Vagina (tissue), 2 donors: ENCODE results near the gene AKR1D1. TPM values are rescaled to one million over a fixed set of nuclear protein-coding genes. Genes with fewer than 3 reads are reported as not detected.
"Not testable (repeated sequence)": the region's sequence is repeated elsewhere in the genome, so short reads cannot be mapped to it uniquely, and the experiment has no call there.

ENCODE experiments used
- DNase-seq, 2 donors: peaks; one replicate each; pipeline ENCODE4 v3.0.0-alpha.2; 2017; ENCODE audit errors: extremely low spot score in 2 of 2
- H3K27ac ChIP-seq: fragments of 200-600 bp; sonication (generic); one replicate; pipeline ENCODE4 v1.5.1; 2019
- H3K27me3 ChIP-seq: fragments of 200-600 bp; sonication (generic); one replicate; pipeline ENCODE4 v1.5.1; 2019
- H3K36me3 ChIP-seq, 2 donors: fragments of 200-600 bp; sonication (generic); one replicate each; pipeline ENCODE4 v1.5.1; 2017 to 2019
- H3K4me1 ChIP-seq: fragments of 200-600 bp; sonication (generic); one replicate; pipeline ENCODE4 v1.5.1; 2019
- H3K4me3 ChIP-seq, 2 donors: fragments of 200-600 bp; sonication (generic); 1 replicate in 1 of 2; 2 replicates in 1 of 2; pipeline ENCODE4 v1.5.1; 2016 to 2019
- H3K9me3 ChIP-seq: fragments of 200-600 bp; sonication (generic); one replicate; pipeline ENCODE4 v1.5.1; 2019
- CTCF ChIP-seq, 3 experiments: fragments of 450-650 bp in 2 of 3; fragments of 200-600 bp in 1 of 3; sonication (generic) in 1 of 3; IDR thresholded peaks; one replicate each; pipeline ENCODE4 v1.5.1; 2017 to 2019; ENCODE audit warnings: antibody characterized with exemption in 3 of 3, mild to moderate bottlenecking in 2 of 3, moderate library complexity in 2 of 3
- POLR2A ChIP-seq, 2 donors: fragments of 450-650 bp; IDR thresholded peaks; one replicate each; pipeline ENCODE4 v1.6.1; 2017; ENCODE audit warnings: antibody characterized with exemption in 2 of 2, mild to moderate bottlenecking in 2 of 2, moderate library complexity in 2 of 2
- POLR2AphosphoS5 ChIP-seq, 2 donors: sonication (generic); formaldehyde crosslinking; IDR thresholded peaks; one replicate each; pipeline ENCODE4 v1.9.0; 2017; ENCODE audit warnings: antibody characterized with exemption in 2 of 2, mild to moderate bottlenecking in 2 of 2, low read depth in 1 of 2; ENCODE audit not compliant: insufficient read depth in 1 of 2
- intact Hi-C: fragments of 100-400 bp; cut with DNase I; formaldehyde crosslinking; loops from one replicate; pipeline ENCODE4 v1.15.1; 2023
- total RNA-seq: library from RNA; depleted of rRNA; stranded (reverse); fragments of >200 nt; gene quantifications from one replicate; pipeline ENCODE4 v1.2.3, GENCODE V29; 2016

Gene AKR1D1
- total RNA-seq, 1 donor from 2014 or later = not detected

DNA sequence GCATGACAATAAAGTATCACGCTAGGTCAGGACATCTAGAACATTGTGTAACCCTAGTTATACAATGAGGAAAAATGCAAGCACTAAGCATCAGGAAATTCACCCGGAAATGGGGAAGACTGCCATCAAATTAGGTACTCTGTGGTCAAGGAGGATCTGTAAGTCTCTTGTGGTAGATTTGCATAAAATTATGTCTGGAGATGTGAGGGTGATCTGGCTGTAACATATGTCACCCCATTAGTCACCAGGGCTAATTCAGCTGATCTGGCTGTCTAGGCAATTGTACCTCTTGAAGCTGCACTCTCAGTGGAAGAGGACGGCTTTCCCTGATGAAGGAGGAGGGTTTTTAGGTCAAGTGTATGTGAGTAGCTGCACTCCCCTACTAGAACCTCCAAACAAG is 14.8 kb downstream of the AKR1D1 start:
- H3K9me3 ChIP-seq = no peaks in the 10 kb centered on the region
- no peak overlapping the region for H3K27ac ChIP-seq
- TF ChIP-seq POLR2AphosphoS5 (IDR thresholded peaks at IDR 0.05; ENCODE audit: insufficient read depth in 1 of 2, low read depth in 1 of 2) (no peak), CTCF (IDR thresholded peaks at IDR 0.05) (no peak), POLR2A (IDR thresholded peaks at IDR 0.05) (no peak)
- no peak overlapping the region for H3K4me3 ChIP-seq
- H3K4me1 ChIP-seq = no peaks in the 10 kb centered on the region
- no peaks in the 10 kb centered on the region for H3K36me3 ChIP-seq
- DNase-seq = no peak
- H3K27me3 ChIP-seq = no peaks in the 10 kb centered on the region
- intact Hi-C loops = no loop called here

- H3K4me1 ChIP-seq, H3K36me3 ChIP-seq, intact Hi-C loops, H3K9me3 ChIP-seq, H3K27me3 ChIP-seq, DNase-seq, H3K4me3 ChIP-seq, H3K27ac ChIP-seq: not testable (repeated sequence)
Measured at GRCh38 chr7:138091840-138092239, 15.6 kb downstream of the AKR1D1 start.

- intact Hi-C loops = no loop called here
- no peaks in the 10 kb centered on the region for H3K27me3 ChIP-seq
- no peak for DNase-seq
- TF ChIP-seq POLR2AphosphoS5 (IDR thresholded peaks at IDR 0.05; ENCODE audit: insufficient read depth in 1 of 2, low read depth in 1 of 2) (no peak), CTCF (IDR thresholded peaks at IDR 0.05) (no peak), POLR2A (IDR thresholded peaks at IDR 0.05) (no peak)
- H3K9me3 ChIP-seq = no peaks in the 10 kb centered on the region
- no peak overlapping the region for H3K4me3 ChIP-seq
- no peaks in the 10 kb centered on the region for H3K36me3 ChIP-seq
- H3K27ac ChIP-seq = no peak overlapping the region
- no peaks in the 10 kb centered on the region for H3K4me1 ChIP-seq
Measured at GRCh38 chr7:138092486-138093028, 16.3 kb downstream of the AKR1D1 start.

GRCh38 chr7:138095972-138096935 is 20.0 kb downstream of the AKR1D1 start:
- H3K4me3 ChIP-seq = no peak overlapping the region

DNA sequence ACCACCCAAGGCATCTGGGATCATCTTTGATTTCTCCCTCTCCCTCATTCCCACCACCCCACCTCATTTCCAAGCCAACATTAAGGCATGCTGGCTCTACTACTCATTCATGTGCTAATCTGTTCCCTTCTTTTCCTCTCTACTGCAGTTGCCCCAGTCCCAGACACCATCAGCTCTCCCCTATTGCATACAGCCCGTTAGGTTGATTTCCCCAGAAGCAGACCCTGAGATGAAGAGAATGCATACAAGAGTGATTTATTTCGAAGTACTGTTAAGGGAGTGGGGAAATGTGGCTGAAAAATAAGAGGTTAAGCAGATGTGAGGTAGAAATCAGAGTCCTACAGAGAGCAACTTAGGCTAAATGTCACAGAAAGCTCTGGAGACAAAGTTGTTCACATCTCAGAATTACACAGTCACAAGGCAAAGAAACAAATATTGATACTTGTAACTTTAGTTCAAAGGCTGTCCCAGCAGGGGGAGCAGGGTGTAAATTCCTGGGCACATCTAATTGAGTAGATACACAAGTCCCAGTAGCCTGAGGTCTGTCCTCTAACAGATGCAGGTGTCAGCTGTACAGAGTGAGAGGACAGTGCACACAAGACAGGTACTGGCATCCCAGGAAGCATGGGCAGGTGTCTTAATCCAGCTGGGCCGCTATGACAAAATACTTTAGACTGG is 20.9 kb downstream of the AKR1D1 start:
- no peak overlapping the region for H3K27ac ChIP-seq
- no peak for DNase-seq
- TF ChIP-seq POLR2A (IDR thresholded peaks at IDR 0.05) (no peak), CTCF (IDR thresholded peaks at IDR 0.05) (no peak), POLR2AphosphoS5 (IDR thresholded peaks at IDR 0.05; ENCODE audit: insufficient read depth in 1 of 2, low read depth in 1 of 2) (no peak)
- intact Hi-C loops = no loop called here
- no peaks in the 10 kb centered on the region for H3K27me3 ChIP-seq
- no peaks in the 10 kb centered on the region for H3K36me3 ChIP-seq
- no peak overlapping the region for H3K4me3 ChIP-seq
- H3K4me1 ChIP-seq = no peaks in the 10 kb centered on the region
- H3K9me3 ChIP-seq = no peaks in the 10 kb centered on the region

More at GRCh38 chr7:138095972-138096935, 20.0 kb downstream of the AKR1D1 start:
- Histone ChIP-seq H3K9me3 (no peaks in the 10 kb centered on the region), H3K27me3 (no peaks in the 10 kb centered on the region), H3K4me1 (no peaks in the 10 kb centered on the region), H3K27ac (no peak overlapping the region), H3K36me3 (no peaks in the 10 kb centered on the region)
- intact Hi-C loops = no loop called here
- no peak for DNase-seq
- TF ChIP-seq POLR2A (IDR thresholded peaks at IDR 0.05) (no peak), POLR2AphosphoS5 (IDR thresholded peaks at IDR 0.05; ENCODE audit: insufficient read depth in 1 of 2, low read depth in 1 of 2) (no peak)
